Activated CD8-positive, alpha-beta memory T cell treated with anti-CD3 and anti-CD28 coated beads for 48 hours (primary cell): Measurements from ENCODE around the gene FAM83E.

Source experiments
- DNase-seq, 3 experiments: peaks; one replicate each; pipeline ENCODE4 v3.0.0-alpha.2; 2020; ENCODE audit warnings: low read depth in 2 of 3, low spot score in 2 of 3

The FAM83E gene

DNA sequence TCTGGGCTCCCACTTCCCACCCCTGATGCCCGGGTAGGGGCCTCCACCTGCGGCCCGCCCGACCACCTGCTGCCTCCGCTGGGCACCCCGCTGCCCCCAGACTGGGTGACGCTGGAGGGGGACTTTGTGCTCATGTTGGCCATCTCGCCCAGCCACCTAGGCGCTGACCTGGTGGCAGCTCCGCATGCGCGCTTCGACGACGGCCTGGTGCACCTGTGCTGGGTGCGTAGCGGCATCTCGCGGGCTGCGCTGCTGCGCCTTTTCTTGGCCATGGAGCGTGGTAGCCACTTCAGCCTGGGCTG, 14.4 kb upstream of the FAM83E start:
- DNase-seq, result no peak

DNA sequence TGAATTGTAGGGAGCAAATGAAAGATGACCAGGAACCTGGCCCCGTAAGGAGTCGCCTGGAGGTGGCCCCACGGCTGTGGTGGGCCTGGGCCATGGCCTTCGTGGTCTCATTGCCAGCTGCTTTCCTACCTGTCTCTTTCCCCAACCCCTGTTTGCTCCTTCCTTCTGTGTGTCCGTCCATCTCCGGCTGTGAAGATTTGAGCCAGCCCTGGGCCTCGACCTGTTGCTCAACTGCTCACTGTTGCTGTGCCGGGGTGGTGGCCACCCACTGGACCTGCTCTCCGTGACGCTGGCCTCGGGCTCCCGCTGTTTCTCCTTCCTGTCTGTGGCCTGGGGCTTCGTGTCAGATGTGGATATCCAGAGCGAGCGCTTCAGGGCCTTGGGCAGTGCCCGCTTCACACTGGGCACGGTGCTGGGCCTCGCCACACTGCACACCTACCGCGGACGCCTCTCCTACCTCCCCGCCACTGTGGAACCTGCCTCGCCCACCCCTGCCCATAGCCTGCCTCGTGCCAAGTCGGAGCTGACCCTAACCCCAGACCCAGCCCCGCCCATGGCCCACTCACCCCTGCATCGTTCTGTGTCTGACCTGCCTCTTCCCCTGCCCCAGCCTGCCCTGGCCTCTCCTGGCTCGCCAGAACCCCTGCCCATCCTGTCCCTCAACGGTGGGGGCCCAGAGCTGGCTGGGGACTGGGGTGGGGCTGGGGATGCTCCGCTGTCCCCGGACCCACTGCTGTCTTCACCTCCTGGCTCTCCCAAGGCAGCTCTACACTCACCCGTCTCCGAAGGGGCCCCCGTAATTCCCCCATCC, 13.8 kb upstream of the FAM83E start:
- DNase-seq, result no peak

DNA sequence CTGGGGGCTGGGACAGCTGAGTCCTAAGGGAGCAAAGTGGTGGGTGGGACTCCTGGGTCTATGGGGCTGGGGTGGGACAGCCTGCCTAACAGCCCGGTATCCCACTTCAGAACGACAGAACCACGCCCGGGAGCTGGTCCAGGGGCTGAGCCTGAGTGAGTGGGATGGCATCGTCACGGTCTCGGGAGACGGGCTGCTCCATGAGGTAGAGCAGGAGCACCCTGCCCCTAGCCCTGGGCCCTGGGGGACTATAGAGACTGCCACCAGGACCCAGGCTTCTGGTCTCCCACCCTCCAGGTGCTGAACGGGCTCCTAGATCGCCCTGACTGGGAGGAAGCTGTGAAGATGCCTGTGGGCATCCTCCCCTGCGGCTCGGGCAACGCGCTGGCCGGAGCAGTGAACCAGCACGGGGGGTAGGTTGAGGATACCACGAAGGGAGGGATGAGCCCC, 13.0 kb upstream of the FAM83E start:
- DNase-seq, result no peak

DNA sequence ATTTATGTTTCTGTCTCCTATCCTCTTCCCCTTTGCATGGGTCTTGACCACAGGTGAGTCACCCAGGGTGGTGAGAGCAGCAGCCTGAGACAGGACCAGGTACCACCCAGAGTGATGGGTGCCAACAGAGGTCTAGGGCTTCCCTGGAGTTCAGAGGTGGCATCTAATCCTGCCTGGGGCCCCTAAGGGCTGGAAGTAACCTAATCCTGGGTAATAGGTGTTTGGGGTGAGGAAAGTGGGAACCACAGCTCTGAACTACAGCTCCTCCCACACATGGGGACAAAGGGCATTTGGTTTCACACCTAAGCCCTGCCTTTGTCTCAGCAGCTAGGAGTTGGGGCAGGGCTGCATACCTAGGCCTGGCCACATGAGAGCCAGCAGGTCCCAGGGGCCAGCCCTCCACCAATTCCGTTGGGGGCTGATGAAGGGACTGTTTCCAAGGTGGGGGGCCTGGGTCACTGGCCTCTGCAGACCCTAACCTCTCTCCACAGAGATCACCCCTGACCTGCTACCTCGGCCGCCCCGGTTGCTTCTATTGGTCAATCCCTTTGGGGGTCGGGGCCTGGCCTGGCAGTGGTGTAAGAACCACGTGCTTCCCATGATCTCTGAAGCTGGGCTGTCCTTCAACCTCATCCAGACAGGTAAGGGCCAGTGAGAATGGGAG, 12.5 kb upstream of the FAM83E start:
- no peak for DNase-seq

DNA sequence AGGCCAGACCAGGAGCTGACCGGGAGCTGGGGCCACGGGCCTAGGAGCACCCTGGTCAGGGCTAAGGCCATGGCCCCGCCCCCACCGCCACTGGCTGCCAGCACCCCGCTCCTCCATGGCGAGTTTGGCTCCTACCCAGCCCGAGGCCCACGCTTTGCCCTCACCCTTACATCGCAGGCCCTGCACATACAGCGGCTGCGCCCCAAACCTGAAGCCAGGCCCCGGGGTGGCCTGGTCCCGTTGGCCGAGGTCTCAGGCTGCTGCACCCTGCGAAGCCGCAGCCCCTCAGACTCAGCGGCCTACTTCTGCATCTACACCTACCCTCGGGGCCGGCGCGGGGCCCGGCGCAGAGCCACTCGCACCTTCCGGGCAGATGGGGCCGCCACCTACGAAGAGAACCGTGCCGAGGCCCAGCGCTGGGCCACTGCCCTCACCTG, 11.0 kb upstream of the FAM83E start:
- DNase-seq, result no peak

DNA sequence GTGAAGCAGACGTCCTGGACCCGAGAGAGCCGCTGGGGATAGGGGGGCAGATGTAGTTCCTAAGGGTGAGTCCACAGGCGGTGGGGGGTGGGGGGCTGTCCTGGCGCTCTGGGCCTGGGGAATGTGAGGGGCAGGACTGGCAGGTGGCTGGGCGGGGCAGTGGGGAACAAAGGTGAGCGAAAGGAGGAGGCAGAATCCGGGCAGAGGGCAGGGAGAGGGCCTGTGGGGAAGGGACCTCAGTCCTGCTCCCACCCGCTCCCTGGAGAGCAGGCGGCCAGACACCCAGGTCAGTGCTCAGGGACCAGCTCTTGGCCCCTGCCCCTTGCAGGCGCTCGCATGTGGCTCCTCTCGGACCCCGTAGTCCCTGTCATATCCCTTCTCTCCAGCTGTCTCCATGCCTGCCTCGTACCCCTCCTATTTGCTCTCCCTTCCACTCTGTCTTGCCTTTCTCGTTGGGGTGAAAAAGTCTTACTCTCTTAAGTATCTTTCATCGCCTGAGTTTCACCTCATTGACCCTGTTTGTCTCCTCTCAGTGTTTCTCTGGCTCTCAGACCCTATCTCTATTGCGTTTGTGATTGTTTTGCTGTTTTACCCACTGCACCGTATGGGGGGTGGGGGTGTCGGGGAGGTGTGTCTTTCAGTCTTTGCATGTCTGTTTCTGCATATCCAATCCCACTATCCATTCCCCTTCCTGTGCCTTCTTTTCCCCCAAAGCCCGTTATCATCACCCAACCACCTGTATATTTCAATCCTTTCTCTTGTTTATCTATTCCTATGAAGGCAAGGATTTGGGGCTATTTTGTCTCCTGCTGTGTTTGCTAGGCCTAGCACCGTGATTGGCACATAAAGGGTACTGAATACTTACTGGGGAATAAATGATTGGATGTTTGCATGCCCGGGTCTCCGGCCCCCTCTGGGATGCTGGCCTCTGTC, 10.2 kb upstream of the FAM83E start:
- DNase-seq, result no peak

DNA sequence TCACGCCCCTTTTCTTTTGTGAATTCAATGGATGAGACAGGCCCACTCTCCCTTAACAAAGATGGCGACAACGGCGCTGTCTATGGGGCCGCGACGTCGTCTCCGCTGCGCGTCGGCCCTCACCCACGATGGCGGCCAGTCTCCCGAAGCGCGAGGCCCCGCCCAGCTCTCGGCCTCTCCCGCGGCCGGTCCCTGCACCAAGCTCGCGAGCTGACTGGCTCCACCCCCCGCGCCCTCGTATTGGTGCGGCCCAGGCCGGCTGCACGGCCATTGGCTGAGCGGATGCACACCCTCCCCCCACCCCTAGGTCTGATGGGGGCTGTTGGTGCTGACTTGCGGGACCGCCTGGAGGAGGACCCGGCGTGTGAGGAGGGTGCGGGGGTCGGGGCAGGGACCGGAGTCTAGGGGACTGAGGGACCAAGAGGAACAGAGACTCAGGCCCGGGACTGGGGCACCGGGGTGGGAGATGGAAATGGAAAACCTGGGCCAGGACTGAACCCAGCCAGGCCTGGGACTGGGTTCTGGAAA, 9.3 kb upstream of the FAM83E start:
- peak in 2 of 3 experiments; percentile 90 to 96 for DNase-seq

DNA sequence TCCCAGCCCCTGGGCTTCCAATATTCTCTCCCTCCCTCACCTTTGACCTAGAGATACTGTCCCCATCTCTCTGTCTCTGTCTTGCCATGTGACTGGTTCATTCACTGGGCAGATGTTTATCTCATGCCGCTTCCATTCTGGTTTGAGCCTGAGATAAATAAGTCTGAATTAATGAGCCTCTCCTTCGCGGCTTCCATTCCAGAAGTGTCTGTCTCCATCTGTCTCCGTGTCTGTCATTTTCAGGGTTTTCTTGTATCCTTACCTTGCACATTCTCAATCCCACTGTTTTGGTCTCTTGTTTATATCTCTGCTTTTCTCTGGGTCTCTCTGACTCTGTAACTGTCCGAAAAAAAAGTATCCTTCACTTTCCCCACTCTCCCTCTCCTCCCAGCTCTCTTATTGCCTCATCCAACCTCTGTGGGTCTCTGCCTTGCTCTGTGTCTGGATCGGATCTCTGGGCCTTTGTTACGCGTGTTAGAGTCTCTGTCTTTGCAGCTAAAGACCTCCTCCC, 8.7 kb upstream of the FAM83E start:
- no peak for DNase-seq

DNA sequence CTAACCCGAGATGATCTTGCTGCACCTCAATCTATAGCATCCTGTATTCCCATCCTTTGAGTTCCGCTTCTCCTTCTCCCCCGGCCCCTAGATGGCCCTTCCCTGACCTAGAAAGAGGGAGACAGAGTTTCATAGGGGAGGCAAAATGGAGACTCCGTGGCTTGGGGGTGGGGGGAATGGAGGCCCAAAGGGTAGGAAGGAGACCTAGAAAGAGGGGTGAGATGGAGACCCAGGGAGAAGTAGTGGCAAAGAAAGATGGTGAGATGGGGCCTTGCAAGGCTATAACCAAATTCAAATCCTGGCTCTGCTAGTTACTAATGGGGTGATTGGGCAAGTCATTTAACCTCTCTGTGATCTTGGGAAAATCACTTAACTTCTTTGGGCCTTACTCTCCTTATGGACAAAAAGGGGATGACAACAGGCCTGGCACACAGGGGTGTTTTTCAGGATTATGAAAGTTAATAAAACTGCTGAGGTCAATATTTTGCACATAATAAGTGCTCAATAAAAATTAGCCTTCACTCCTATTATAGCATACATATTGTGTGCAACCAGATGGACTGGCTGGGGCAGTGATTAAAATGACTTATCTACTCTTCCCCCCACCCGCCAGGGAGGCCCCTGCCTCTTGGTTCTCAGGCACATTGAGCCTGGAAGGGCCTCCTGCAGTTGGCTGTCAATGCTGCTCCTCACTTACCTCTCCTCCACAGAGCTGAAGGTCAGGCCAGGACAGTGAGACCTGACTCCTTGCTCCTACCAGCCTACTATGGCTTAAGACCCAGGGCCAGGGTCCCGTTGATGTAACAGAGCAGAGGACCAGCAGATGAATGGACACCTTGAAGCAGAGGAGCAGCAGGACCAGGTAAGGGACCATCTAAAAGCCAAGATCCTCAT, 5.1 kb upstream of the FAM83E start:
- DNase-seq, result no peak

DNA sequence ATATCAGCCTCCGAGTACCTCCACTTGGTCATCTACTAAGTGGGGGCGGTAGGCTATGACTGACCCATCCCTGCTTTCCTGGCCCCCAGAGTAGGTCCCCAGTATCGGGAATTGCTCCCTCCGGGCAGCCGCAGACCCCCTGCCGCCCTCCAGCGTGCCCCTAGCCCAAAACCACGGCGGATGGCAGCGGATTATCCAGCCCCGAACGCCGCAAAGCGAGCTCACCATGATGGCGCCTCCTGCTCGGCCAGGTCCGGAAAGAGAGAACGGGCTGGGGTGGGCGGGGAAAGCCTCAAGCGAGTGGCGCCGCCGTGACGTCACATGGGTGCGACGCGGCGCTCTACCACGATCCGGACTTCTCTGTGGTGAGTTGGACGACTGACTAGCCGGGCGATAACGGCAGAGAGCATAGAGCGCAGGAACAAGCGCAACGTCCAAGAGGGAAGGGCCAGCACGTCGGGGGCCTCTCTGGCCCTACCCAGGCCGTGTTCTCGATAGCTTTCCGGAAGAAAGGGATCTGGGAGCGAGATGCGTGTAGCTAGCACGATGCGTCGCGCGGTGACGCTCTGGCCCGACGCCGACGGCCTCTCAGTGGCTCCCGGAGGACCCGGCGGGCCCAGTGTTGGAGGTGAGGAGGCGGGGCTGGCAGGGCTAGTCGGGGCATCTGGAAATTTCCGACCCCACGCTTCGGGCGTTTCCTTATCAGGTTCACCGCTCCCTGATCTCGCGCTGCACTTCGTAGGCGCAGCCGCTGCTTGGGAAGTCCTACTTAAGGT, 4.2 kb upstream of the FAM83E start, which contains the start of the genes RPL18 and SPHK2:
Gene RPL18, minus strand, starts transcription at position 263 of the 776 bp plus-strand sequence. Its CDS starts 35 bp downstream, at position 228.
Gene SPHK2, plus strand, starts transcription at position 591 of the 776 bp plus-strand sequence. CDS start 1,009 bp downstream, outside the sequence.
- DNase-seq, result peak; percentile 89 to 93 (median 92)

DNA sequence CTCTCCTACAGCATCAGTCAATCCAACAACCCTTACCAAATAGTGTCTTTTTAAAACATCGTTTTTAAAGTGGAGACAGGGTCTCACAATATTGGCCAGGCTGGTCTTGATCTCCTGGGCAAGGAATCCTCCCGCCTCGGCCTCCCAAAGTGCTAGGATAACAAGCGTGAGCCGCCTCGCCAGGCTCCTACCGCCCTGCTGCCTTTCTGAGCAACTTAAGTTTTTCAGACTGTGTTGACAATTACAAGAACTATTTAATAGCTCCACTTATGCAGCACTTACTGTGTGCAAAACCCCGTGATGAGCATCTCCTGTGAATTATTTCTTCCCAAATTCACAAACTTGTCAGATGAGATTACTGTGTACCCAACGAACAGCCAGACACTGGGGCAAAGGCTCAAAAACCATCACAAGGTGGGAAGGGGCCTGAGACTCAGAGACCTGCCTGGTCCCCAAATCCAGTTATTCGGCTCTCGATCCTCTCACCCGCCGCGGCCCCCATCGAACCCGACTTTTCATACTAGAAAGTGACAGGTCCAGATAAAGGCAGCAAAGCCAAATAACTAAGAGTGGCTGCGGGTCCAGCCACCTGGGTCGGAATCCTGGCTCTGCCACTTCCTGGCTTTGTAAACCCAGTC, 3.5 kb upstream of the FAM83E start:
- no peak for DNase-seq

DNA sequence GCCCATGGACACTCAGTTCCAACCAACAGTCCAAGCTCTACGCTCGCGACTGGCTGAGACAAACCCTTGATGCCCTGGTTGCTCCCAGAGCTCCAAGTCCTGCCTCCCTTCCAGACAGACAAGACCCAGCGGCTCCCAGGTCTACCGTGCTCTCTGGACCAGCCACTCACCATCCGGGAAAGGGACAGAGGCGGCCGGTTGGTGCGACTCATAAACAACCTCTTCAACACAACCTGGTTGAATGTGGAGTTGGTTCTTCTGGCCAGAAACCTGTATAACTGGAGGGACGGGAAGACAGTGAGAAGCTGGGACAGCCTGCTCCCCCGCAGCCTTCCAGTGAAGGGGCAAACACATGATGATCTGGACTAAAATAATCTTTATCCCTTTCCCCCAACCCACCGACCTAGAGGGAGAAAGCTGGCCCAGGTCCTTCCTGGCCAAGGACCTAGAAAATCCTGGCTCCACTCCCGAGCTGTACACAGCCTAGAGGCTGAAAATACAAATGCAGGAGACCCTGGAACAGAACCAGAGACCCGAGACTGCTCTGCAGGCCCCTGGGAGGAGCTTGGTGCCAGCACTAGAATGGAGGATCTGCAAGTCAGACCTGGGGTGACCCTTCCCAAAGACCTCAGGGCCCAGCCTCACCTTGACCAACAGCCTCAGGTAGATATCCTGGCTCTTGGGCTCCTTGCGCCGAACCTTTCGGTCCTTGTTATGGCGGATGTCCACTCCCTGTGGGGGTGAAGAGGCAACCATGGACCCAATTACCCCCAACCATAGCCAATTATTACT, 2.5 kb upstream of the FAM83E start:
- DNase-seq, result no peak

DNA sequence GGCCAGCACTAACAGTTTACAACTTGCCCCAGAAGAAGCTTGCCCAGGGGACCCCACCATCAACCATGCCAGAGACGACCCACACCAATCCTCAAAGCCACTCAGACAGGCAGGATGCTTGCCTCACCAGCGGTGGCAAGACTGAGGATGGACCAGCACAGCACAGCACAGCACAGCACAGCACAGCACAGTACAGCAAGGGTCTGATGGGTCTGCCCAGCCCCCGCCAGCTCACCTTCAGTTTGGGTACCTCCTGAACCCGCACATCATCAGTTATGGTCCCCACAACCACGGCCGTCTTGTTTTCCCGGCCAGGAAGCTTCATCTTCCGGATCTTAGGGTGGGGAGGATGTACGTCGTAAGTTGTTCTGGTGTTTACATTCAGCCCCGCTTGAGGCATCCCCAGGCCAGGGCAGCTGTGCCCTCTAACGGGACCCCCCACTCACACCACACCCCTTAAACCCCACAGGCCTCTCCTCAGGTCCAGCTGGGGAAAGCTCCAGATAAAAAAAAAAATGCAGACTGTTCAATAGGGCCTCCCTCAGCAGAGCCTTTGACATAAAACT, 1.7 kb upstream of the FAM83E start:
- DNase-seq, result no peak

DNA sequence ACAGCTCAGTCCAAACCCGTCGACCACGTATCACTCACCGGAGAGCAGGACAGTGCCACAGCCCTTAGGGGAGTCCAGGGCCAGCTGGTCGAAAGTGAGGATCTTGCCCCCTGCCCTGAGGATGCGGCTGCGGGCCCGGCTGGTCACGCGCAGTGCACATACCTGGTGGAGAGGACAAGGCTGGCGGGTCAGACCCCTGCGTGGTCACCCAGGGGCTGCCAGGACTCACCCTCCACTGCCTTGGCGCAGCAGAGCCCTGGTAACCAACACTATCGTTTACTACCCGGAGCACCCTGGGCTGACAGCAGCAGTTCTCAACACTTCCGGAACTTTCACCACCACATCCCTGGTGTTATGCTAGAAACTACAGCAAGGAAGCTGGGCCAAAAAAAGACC, 1.2 kb upstream of the FAM83E start:
- no peak for DNase-seq

DNA sequence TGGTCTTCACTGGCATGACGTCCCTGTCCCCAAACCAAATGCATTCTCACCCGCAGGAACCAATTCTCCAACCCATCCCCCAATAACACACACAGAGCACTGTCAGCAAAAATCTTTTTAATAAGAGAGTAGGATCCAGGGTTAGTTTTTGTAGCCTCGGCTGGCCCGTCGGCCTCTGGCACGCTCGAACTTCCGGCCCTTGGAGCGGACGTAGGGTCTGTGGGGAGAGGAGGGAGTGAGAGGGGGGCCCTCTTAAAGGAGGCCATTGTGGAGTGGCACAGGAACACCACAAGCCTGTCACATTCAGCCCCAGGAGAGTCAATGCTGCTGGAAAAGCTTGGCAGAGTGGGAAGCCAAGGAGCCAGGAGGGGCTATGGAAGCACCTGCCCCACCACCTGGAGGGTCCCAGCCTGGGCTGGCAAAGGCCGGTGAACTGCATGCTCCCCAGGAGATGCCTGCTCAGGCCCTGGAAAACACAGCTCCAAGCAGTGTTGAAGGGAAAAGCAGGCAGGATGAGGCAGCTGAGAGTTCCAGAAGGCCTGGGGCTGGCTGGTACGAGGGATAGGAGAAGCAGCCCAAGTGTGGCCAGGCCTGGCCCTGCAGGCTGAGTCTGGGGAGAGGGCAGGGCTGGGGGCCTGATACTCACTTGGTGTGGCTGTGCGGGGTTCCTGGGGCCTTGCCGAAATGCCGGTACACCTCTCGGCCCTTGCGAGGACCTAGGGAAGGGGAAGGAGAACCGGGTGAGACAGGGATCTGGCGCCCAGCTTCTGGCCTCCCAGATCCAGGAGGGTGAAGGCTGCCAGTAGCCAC, 560 bp upstream of the FAM83E start:
- DNase-seq, result no peak

DNA sequence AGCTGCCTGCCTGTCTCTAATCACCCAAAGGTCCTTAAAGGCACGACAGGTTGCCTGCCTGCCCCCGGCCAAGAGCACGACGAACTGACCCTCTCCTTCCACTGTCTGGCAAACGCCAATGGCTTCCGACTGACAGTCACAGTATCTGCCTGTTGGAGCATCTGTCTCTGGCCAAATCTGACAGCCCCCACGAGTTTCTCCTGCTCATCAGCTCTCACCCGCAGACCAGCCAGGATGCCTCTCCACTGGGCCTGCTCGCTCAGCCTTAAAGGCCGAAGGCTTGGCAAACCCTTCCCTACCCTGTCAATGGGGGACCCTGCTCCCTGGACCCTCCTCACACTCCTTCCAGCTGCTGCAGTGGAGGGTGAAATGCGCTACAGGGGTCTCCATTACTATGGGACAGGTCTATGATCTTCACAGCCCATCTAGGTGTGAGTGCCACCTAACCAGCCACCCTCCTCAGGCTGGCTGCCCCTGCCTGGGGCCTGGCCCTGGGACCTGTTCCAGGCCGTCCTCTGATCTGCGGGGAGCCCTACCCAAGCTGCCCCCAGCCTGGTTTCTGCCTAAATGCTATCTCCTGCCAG, 932 bp downstream of the FAM83E start:
- DNase-seq, result no peak
